Measurements from ENCODE around the gene FLG.
"Not testable (repeated sequence)": the region's sequence is repeated elsewhere in the genome, so short reads cannot be mapped to it uniquely, and the experiment has no call there.

The FLG gene

GRCh38 chr1:152325111-152325510 is at the start of gene FLG:
TSS of gene FLG (minus strand) at chr1:152325239. CDS start at chr1:152315456, 9,783 bp downstream.
- DNase-seq: no peak

GRCh38 chr1:152374451-152374850 is 49.4 kb upstream of the FLG start:
- no peak for DNase-seq

- DNase-seq: no peak
Measured at GRCh38 chr1:152372672-152373071, 47.6 kb upstream of the FLG start.

GRCh38 chr1:152367436-152367835 is 42.4 kb upstream of the FLG start:
- no peak for DNase-seq

GRCh38 chr1:152359906-152360305 is 34.9 kb upstream of the FLG start, which contains the start of gene FLG2:
TSS of gene FLG2 (minus strand) at chr1:152360006. CDS start at chr1:152358884, 1,122 bp downstream.
- DNase-seq: no peak

- DNase-seq: no peak
Measured at GRCh38 chr1:152356736-152357135, 31.7 kb upstream of the FLG start.

GRCh38 chr1:152349611-152350010 is 24.6 kb upstream of the FLG start:
- DNase-seq: no peak

- peak; percentile 38 for DNase-seq
Measured at GRCh38 chr1:152348447-152348846, 23.4 kb upstream of the FLG start.

GRCh38 chr1:152347116-152347728 is 22.2 kb upstream of the FLG start:
- peak; percentile 89 for DNase-seq

- no peak for DNase-seq
Measured at GRCh38 chr1:152344438-152344837, 19.4 kb upstream of the FLG start.

- no peak for DNase-seq
Measured at GRCh38 chr1:152343006-152343405, 18.0 kb upstream of the FLG start.

GRCh38 chr1:152335399-152335798 is 10.4 kb upstream of the FLG start:
- DNase-seq: no peak

- DNase-seq: no peak
Measured at GRCh38 chr1:152328801-152329391, 3.9 kb upstream of the FLG start.

GRCh38 chr1:152313970-152314369 is 11.1 kb downstream of the FLG start:
- DNase-seq: peak; percentile 30

- DNase-seq: no peak
Measured at GRCh38 chr1:152313319-152313801, 11.7 kb downstream of the FLG start.

- not testable (repeated sequence) for DNase-seq
Measured at GRCh38 chr1:152312169-152312568, 12.9 kb downstream of the FLG start.

- no peak for DNase-seq
Measured at GRCh38 chr1:152309955-152310354, 15.1 kb downstream of the FLG start.

GRCh38 chr1:152309320-152309901 is 15.6 kb downstream of the FLG start:
- not testable (repeated sequence) for DNase-seq

- not testable (repeated sequence) for DNase-seq
Measured at GRCh38 chr1:152308758-152309157, 16.3 kb downstream of the FLG start.

- not testable (repeated sequence) for DNase-seq
Measured at GRCh38 chr1:152307970-152308369, 17.1 kb downstream of the FLG start.

GRCh38 chr1:152306123-152306522 is 18.9 kb downstream of the FLG start:
- DNase-seq: not testable (repeated sequence)

GRCh38 chr1:152304773-152305172 is 20.3 kb downstream of the FLG start:
- DNase-seq: not testable (repeated sequence)

GRCh38 chr1:152303139-152303872 is 21.7 kb downstream of the FLG start:
- DNase-seq: not testable (repeated sequence)
